Calu3 (cell line): ENCODE data around the gene AKT3. TPM values are rescaled to one million over a fixed set of nuclear protein-coding genes. Genes with fewer than 3 reads are reported as not detected.

Source experiments
- BruUV-seq: library from RNA; stranded (reverse); fragments of 400-500 nt; replicated peaks from 2 replicates; lab custom pipeline; 2021; lab: Mats Ljungman, UMichigan
- CTCF ChIA-PET: fragments of 300-600 bp; sonication (Branson Sonifier 250); formaldehyde crosslinking; loops from one replicate; lab custom pipeline; 2022; ENCODE audit warnings: antibody characterized with exemption; lab: Charles Lee
- DNase-seq: peaks from one replicate; pipeline ENCODE4 v3.0.0; 2022
- H3K27ac Mint-ChIP-seq: one replicate; pipeline ENCODE4 v1.8.0; 2022; ENCODE audit warnings: mixed read lengths; ENCODE audit not compliant: unreplicated experiment
- H3K27me3 Mint-ChIP-seq: one replicate; pipeline ENCODE4 v1.8.0; 2022; ENCODE audit warnings: mixed read lengths; ENCODE audit not compliant: unreplicated experiment
- H3K36me3 Mint-ChIP-seq: one replicate; pipeline ENCODE4 v1.8.0; 2022; ENCODE audit warnings: mild to moderate bottlenecking, moderate library complexity, mixed read lengths; ENCODE audit not compliant: insufficient read depth, unreplicated experiment
- H3K4me1 Mint-ChIP-seq: one replicate; pipeline ENCODE4 v1.8.0; 2022; ENCODE audit warnings: mild to moderate bottlenecking, low read depth, mixed read lengths; ENCODE audit not compliant: unreplicated experiment
- H3K4me3 Mint-ChIP-seq: one replicate; pipeline ENCODE4 v1.8.0; 2022; ENCODE audit warnings: mild to moderate bottlenecking, low read depth, moderate library complexity, mixed read lengths; ENCODE audit not compliant: unreplicated experiment
- H3K9me3 Mint-ChIP-seq: one replicate; pipeline ENCODE4 v1.8.0; 2022; ENCODE audit warnings: low read depth, mixed read lengths; ENCODE audit not compliant: unreplicated experiment
- intact Hi-C: fragments of 100-400 bp; cut with micrococcal nuclease; formaldehyde crosslinking; loops from one replicate; pipeline ENCODE4 v1.10.0; 2022; ENCODE audit not compliant: unreplicated experiment
- total RNA-seq: library from RNA; stranded (reverse); gene quantifications from 2 replicates; pipeline ENCODE4 v1.2.3, GENCODE V29; 2022
- TF ChIP-seq, protein P1 (sequence below): fragments of 200-600 bp; IDR thresholded peaks from one replicate; pipeline ENCODE4 v1.8.0; 2022; ENCODE audit warnings: antibody characterized with exemption; ENCODE audit not compliant: unreplicated experiment

The AKT3 gene
- total RNA-seq, 1 experiment from 2014 or later = 81.2 TPM

DNA sequence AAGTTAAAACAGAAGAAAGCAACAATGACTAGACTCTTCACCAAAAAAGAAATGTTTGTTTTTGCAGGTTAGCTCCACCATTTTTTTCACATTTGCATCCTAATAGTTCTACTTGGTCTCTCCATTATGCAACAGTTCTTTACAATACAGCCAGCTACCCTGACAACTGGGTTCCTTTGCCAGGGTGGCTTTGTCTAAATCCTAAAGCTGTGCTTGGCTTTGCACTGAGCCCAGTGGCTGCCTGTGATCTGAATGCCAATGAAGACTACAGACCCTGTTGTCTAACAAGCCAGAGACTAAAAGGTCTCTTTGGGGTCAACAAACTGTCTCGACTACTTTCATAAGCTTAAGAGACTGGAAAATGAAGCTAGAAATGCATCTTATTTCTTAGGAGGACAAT lies 112.0 kb downstream of the AKT3 start:
- Mint-ChIP-seq H3K4me1 (peaks cover 28% of the 10 kb centered on the region), H3K4me3 (no peak overlapping the region), H3K27me3 (no peaks in the 10 kb centered on the region), H3K36me3 (peaks cover 4% of the 10 kb centered on the region), H3K9me3 (no peaks in the 10 kb centered on the region), H3K27ac (no peak overlapping the region)
- CTCF ChIA-PET = interaction anchor here (1.0 kb wide), 1 partner anchor 373 kb away, joined by 3 read pairs; no protein-coding TSS in a partner anchor
- DNase-seq = no peak
- no TSS peak for BruUV-seq
- TF ChIP-seq, protein P1, sequence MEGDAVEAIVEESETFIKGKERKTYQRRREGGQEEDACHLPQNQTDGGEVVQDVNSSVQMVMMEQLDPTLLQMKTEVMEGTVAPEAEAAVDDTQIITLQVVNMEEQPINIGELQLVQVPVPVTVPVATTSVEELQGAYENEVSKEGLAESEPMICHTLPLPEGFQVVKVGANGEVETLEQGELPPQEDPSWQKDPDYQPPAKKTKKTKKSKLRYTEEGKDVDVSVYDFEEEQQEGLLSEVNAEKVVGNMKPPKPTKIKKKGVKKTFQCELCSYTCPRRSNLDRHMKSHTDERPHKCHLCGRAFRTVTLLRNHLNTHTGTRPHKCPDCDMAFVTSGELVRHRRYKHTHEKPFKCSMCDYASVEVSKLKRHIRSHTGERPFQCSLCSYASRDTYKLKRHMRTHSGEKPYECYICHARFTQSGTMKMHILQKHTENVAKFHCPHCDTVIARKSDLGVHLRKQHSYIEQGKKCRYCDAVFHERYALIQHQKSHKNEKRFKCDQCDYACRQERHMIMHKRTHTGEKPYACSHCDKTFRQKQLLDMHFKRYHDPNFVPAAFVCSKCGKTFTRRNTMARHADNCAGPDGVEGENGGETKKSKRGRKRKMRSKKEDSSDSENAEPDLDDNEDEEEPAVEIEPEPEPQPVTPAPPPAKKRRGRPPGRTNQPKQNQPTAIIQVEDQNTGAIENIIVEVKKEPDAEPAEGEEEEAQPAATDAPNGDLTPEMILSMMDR = no peak
- intact Hi-C loops = no loop called here

DNA sequence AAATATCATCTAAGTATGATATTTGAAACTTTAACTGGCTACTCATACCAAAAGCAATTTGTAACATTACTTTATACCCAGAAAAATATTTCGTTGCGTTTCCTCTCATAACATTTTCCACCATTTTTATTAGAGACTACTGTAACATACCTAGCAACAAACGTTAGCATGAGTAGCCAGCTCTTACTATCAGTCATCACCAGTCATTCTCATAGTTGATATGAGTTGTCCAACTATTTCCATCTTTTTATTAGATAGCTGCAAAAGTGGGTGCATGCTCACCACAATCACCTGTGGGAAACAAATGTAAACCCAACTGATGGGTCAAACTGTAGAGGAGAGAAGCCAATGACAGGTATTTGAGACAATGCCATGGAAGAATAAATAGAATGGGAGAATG lies 114.6 kb downstream of the AKT3 start:
- no peaks in the 10 kb centered on the region for H3K27me3 Mint-ChIP-seq
- TF ChIP-seq, protein P1 = no peak
- no peak overlapping the region for H3K27ac Mint-ChIP-seq
- intact Hi-C loops = no loop called here
- H3K4me3 Mint-ChIP-seq = no peak overlapping the region
- CTCF ChIA-PET = no interaction called here
- H3K9me3 Mint-ChIP-seq = no peaks in the 10 kb centered on the region
- peaks cover 47% of the 10 kb centered on the region for H3K4me1 Mint-ChIP-seq
- no TSS peak for BruUV-seq
- H3K36me3 Mint-ChIP-seq = peaks cover 23% of the 10 kb centered on the region
- no peak for DNase-seq

DNA sequence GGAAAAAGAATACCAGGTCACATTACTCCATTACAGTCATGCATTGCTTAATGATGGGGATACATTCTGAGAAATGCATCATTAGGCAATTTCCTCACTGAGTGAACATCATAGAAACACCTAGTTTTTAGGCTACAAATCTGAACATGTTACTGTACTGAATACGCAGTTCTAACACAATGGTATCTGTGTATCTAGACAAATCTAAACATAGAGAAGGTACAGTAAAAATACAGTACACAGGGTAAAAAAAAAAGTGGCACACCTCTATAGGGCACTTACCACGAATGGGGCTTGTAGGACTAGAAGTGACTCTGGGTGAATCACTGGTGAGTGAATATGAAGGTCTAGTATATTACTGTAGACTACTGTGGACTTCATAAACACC lies 115.7 kb downstream of the AKT3 start:
- Mint-ChIP-seq H3K27me3 (no peaks in the 10 kb centered on the region), H3K4me3 (no peak overlapping the region), H3K27ac (no peak overlapping the region), H3K9me3 (no peaks in the 10 kb centered on the region), H3K36me3 (peaks cover 28% of the 10 kb centered on the region), H3K4me1 (peaks cover 47% of the 10 kb centered on the region)
- BruUV-seq = no TSS peak
- intact Hi-C loops = no loop called here
- no peak for DNase-seq
- TF ChIP-seq, protein P1 = no peak
- CTCF ChIA-PET = no interaction called here

DNA sequence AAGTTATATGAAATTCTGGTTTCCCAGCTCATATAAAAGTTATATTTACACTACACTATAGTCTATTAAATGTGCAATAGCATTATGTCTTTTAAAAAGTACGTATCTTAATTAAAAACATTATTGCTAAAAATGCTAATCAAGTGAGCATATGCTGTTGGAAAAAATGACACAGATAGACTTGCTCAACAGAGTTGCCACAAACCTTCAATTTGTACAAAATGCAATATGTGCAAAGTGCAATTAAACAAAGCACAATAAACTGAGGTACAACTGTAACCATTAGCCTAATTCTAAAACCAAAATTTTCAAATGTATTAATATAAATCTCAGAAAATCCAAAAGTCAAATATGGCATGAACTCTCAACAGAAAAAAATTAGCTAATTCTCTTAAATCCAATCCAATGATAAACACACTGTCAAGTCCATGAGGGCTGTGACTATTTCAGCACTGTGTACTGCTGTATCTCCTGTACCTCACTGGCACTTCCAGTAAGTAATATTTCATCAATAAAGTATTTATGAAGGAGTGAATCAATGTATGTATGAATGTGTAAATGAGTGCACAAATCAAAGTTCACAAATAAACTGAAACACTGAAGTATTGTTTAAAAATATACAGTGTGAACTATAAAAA lies 116.3 kb downstream of the AKT3 start:
- no peak overlapping the region for H3K4me3 Mint-ChIP-seq
- intact Hi-C loops = no loop called here
- peaks cover 50% of the 10 kb centered on the region for H3K4me1 Mint-ChIP-seq
- H3K9me3 Mint-ChIP-seq = peaks cover under 1% of the 10 kb centered on the region
- TF ChIP-seq, protein P1 = no peak
- no TSS peak for BruUV-seq
- CTCF ChIA-PET = no interaction called here
- H3K27ac Mint-ChIP-seq = no peak overlapping the region
- H3K36me3 Mint-ChIP-seq = peaks cover 28% of the 10 kb centered on the region
- H3K27me3 Mint-ChIP-seq = no peaks in the 10 kb centered on the region
- no peak for DNase-seq
